Measurements from ENCODE around the gene LYSMD4.
"Not testable (repeated sequence)": the region's sequence is repeated elsewhere in the genome, so short reads cannot be mapped to it uniquely, and the experiment has no call there.

LYSMD4 gene

GRCh38 chr15:99738021-99738847 is 5.0 kb upstream of the LYSMD4 start:
- H3K4me3 ChIP-seq (ENCODE audit: control insufficient read depth, low read depth, low read length): no peak overlapping the region
- no peak for DNase-seq (ENCODE audit: low read depth)
- TF ChIP-seq, protein P1, sequence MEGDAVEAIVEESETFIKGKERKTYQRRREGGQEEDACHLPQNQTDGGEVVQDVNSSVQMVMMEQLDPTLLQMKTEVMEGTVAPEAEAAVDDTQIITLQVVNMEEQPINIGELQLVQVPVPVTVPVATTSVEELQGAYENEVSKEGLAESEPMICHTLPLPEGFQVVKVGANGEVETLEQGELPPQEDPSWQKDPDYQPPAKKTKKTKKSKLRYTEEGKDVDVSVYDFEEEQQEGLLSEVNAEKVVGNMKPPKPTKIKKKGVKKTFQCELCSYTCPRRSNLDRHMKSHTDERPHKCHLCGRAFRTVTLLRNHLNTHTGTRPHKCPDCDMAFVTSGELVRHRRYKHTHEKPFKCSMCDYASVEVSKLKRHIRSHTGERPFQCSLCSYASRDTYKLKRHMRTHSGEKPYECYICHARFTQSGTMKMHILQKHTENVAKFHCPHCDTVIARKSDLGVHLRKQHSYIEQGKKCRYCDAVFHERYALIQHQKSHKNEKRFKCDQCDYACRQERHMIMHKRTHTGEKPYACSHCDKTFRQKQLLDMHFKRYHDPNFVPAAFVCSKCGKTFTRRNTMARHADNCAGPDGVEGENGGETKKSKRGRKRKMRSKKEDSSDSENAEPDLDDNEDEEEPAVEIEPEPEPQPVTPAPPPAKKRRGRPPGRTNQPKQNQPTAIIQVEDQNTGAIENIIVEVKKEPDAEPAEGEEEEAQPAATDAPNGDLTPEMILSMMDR (conservative IDR thresholded peaks at IDR 0.05; ENCODE audit: control insufficient read depth, insufficient read depth, low read depth, low read length): no peak

DNA sequence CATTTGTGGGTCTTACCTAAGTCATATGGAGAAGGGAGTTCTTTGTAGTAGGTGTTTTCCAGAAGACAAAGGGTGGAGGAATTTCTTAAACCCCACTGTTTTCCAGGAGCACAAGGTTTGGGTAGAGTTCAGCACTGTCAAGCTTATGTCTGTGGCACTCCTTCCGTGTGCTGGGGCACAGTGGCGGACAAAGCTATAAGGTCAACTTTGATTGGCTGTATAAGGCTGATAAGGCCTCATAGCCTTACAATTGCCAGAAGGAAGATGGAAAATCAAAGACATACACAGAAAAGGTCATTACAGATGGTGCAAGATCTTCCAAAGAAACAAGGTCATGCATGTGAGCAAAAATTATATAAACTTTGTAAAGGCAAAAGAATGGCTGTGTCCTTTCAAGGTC is 3.5 kb upstream of the LYSMD4 start:
- TF ChIP-seq, protein P1 (conservative IDR thresholded peaks at IDR 0.05; ENCODE audit: control insufficient read depth, insufficient read depth, low read depth, low read length): no peak
- no peak for DNase-seq (ENCODE audit: low read depth)
- no peak overlapping the region for H3K4me3 ChIP-seq (ENCODE audit: control insufficient read depth, low read depth, low read length)

- TF ChIP-seq, protein P1 (conservative IDR thresholded peaks at IDR 0.05; ENCODE audit: control insufficient read depth, insufficient read depth, low read depth, low read length): no peak
- H3K4me3 ChIP-seq (ENCODE audit: control insufficient read depth, low read depth, low read length): no peak overlapping the region
- DNase-seq (ENCODE audit: low read depth): no peak
Observed at GRCh38 chr15:99735868-99736267, 2.6 kb upstream of the LYSMD4 start.

- no peak overlapping the region for H3K4me3 ChIP-seq (ENCODE audit: control insufficient read depth, low read depth, low read length)
- TF ChIP-seq, protein P1 (conservative IDR thresholded peaks at IDR 0.05; ENCODE audit: control insufficient read depth, insufficient read depth, low read depth, low read length): no peak
- DNase-seq (ENCODE audit: low read depth): no peak
Observed at GRCh38 chr15:99734575-99734974, 1.3 kb upstream of the LYSMD4 start.

- DNase-seq (ENCODE audit: low read depth): not testable (repeated sequence)
- peak overlapping the region; percentile 51 for H3K4me3 ChIP-seq (ENCODE audit: control insufficient read depth, low read depth, low read length)
Observed at GRCh38 chr15:99734040-99734291, 729 bp upstream of the LYSMD4 start.

GRCh38 chr15:99732751-99733267 is 428 bp downstream of the LYSMD4 start:
- TF ChIP-seq, protein P1 (conservative IDR thresholded peaks at IDR 0.05; ENCODE audit: control insufficient read depth, insufficient read depth, low read depth, low read length): no peak
- DNase-seq (ENCODE audit: low read depth): no peak
- H3K4me3 ChIP-seq (ENCODE audit: control insufficient read depth, low read depth, low read length): peak overlapping the region; percentile 71

GRCh38 chr15:99732124-99732750 is 1.0 kb downstream of the LYSMD4 start:
- peak overlapping the region; percentile 71 for H3K4me3 ChIP-seq (ENCODE audit: control insufficient read depth, low read depth, low read length)
- TF ChIP-seq, protein P1 (conservative IDR thresholded peaks at IDR 0.05; ENCODE audit: control insufficient read depth, insufficient read depth, low read depth, low read length): no peak
- DNase-seq (ENCODE audit: low read depth): peak; percentile 35

Data from fibroblast of mammary gland (primary cell).